ENCODE results near the gene SLC22A13. TPM values are rescaled to one million over a fixed set of nuclear protein-coding genes. Genes with fewer than 3 reads are reported as not detected.

The SLC22A13 gene
- total RNA-seq: 0.24 and 0.64 TPM in 2 replicates

DNA sequence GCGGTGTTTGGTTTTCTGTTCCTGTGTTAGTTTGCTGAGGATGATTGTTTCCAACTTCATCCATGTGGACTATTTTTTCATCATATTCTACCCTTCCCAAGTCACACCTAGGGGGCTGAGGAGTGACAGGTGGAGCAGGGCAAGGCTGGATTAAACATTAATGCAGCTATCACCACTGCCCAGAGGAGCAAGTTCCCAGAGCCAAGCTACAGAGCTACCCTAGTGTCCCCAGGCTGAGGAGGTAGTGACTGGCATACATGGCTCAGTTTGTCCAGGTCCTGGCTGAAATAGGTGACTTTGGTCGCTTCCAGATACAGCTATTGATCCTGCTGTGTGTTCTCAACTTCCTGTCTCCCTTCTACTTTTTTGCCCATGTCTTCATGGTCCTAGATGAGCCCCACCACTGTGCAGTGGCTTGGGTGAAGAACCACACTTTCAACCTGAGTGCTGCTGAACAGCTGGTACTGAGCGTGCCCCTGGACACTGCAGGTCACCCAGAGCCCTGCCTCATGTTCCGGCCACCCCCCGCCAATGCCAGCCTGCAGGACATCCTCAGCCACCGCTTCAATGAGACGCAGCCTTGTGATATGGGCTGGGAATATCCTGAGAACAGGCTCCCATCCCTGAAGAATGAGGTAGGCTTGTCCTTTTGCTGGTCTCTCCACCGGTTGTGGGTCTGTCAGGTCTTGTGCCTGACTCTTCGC, at the start of gene SLC22A13:
TSS of gene SLC22A13 (plus strand) at position 209 of the 704 bp plus-strand sequence. CDS start at position 258, 49 bp downstream.

GRCh38 chr3:38281895-38282686, 16.5 kb downstream of the SLC22A13 start, which contains the start of gene SLC22A14:
Gene SLC22A14 (plus strand): TSS chr3:38282294. CDS start chr3:38306027, 23,733 bp downstream.

Other genes with a start within 250 kb of the SLC22A13 start
- 40.7 and 52.3 TPM in 2 replicates for gene PLCD1, start 236.2 kb upstream of the SLC22A13 start, total RNA-seq
- gene DLEC1, start 226.6 kb upstream of the SLC22A13 start, total RNA-seq: not detected in 2 replicates
- 20.9 and 26.7 TPM in 2 replicates for gene ACAA1, start 128.7 kb upstream of the SLC22A13 start, total RNA-seq
- 22.0 and 34.2 TPM in 2 replicates for gene MYD88, start 127.2 kb upstream of the SLC22A13 start, total RNA-seq
- 59.5 and 75.7 TPM in 2 replicates for gene OXSR1, start 100.3 kb upstream of the SLC22A13 start, total RNA-seq
- under 0.01 TPM in 1 of 2 replicates, not detected in the other for gene SLC22A14, start 16.5 kb downstream of the SLC22A13 start, total RNA-seq
- gene XYLB, start 81.0 kb downstream of the SLC22A13 start, total RNA-seq: 1.2 and 2.1 TPM in 2 replicates
- 5.3 and 6.0 TPM in 2 replicates for gene ACVR2B, start 188.1 kb downstream of the SLC22A13 start, total RNA-seq
- gene EXOG, start 230.5 kb downstream of the SLC22A13 start, total RNA-seq: 1.7 and 3.1 TPM in 2 replicates

All from tracheal epithelial cell (primary cell).